HFF-Myc (cell line): Measurements from ENCODE around the gene CTSW.
"Not testable (repeated sequence)": the region's sequence is repeated elsewhere in the genome, so short reads cannot be mapped to it uniquely, and the experiment has no call there.

ENCODE experiments used
- DNase-seq: peaks from one replicate; pipeline ENCODE4 v3.0.0-alpha.2; 2011; ENCODE audit warnings: low read depth; ENCODE audit errors: extremely low read depth
- H3K4me3 ChIP-seq: replicated peaks from 2 replicates; pipeline ENCODE4 v1.5.1; 2011; ENCODE audit warnings: low read depth, mild to moderate bottlenecking, control low read depth, low read length
- TF ChIP-seq, protein P1 (sequence below): IDR thresholded peaks from 2 replicates; pipeline ENCODE4 v1.5.1; 2012; ENCODE audit warnings: mild to moderate bottlenecking, low read depth, low read length, control low read depth; ENCODE audit errors: missing control alignments

Gene CTSW

GRCh38 chr11:65847746-65848145, 31.9 kb upstream of the CTSW start:
- TF ChIP-seq, protein P1, sequence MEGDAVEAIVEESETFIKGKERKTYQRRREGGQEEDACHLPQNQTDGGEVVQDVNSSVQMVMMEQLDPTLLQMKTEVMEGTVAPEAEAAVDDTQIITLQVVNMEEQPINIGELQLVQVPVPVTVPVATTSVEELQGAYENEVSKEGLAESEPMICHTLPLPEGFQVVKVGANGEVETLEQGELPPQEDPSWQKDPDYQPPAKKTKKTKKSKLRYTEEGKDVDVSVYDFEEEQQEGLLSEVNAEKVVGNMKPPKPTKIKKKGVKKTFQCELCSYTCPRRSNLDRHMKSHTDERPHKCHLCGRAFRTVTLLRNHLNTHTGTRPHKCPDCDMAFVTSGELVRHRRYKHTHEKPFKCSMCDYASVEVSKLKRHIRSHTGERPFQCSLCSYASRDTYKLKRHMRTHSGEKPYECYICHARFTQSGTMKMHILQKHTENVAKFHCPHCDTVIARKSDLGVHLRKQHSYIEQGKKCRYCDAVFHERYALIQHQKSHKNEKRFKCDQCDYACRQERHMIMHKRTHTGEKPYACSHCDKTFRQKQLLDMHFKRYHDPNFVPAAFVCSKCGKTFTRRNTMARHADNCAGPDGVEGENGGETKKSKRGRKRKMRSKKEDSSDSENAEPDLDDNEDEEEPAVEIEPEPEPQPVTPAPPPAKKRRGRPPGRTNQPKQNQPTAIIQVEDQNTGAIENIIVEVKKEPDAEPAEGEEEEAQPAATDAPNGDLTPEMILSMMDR: no peak
- H3K4me3 ChIP-seq: no peak overlapping the region
- no peak for DNase-seq

GRCh38 chr11:65848693-65849092, 30.9 kb upstream of the CTSW start:
- DNase-seq, H3K4me3 ChIP-seq: not testable (repeated sequence)

DNA sequence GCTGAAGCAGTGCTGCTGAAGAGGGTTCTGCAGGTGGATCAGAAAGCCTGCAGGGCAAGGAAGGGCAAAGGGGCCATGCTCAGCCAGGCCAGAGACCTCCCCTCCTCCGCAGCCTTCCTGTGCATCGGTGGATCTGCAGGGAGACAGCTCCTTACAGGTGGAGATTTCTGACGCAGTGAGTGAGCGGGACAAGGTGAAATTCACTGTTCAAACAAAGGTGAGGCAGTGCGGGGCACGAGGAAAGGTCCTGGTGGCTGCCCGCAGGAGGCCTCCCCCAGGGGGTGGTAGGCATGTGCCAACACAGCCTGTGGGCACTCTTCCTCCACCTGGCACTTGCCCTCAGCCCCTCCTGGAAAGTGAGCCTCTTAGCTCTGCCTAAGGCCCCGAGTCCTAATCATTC, 30.3 kb upstream of the CTSW start:
- DNase-seq: no peak
- no peak overlapping the region for H3K4me3 ChIP-seq
- TF ChIP-seq, protein P1: no peak

GRCh38 chr11:65849771-65850216, 29.8 kb upstream of the CTSW start:
- no peak for DNase-seq
- TF ChIP-seq, protein P1: no peak
- no peak overlapping the region for H3K4me3 ChIP-seq

GRCh38 chr11:65850217-65851082, 29.2 kb upstream of the CTSW start:
- no peak overlapping the region for H3K4me3 ChIP-seq
- TF ChIP-seq, protein P1: no peak
- no peak for DNase-seq

- TF ChIP-seq, protein P1: peak; percentile 74
- no peak overlapping the region for H3K4me3 ChIP-seq
- DNase-seq: no peak
Measured at GRCh38 chr11:65851083-65851579, 28.5 kb upstream of the CTSW start.

GRCh38 chr11:65851811-65852507, 27.7 kb upstream of the CTSW start:
- DNase-seq: no peak

More at GRCh38 chr11:65851811-65852507, 27.7 kb upstream of the CTSW start:
- TF ChIP-seq, protein P1: no peak
- H3K4me3 ChIP-seq: no peak overlapping the region
